Caco-2 (cell line): Measurements from ENCODE around the gene TMEFF2. TPM values are rescaled to one million over a fixed set of nuclear protein-coding genes. Genes with fewer than 3 reads are reported as not detected.

Experiments
- BruUV-seq: library from RNA; stranded (reverse); fragments of 400-500 nt; replicated peaks from 2 replicates; lab custom pipeline; 2021; lab: Mats Ljungman, UMichigan
- CTCF ChIA-PET: fragments of 300-600 bp; sonication (Branson Sonifier 250); formaldehyde crosslinking; loops from one replicate; lab custom pipeline; 2022; ENCODE audit warnings: antibody characterized with exemption; lab: Charles Lee
- POLR2A ChIA-PET: fragments of 300-600 bp; sonication (Branson Sonifier 250); formaldehyde crosslinking; loops from one replicate; lab custom pipeline; 2022; ENCODE audit warnings: antibody characterized with exemption; lab: Charles Lee
- DNase-seq, 2 experiments: peaks; one replicate each; pipeline versions ENCODE4 v3.0.0 to v3.0.0-alpha.2; 2020 to 2022
- H3K27me3 ChIP-seq: replicated peaks from 2 replicates; pipeline ENCODE4 v1.6.0; 2011; ENCODE audit warnings: low read length; ENCODE audit not compliant: control insufficient read depth, insufficient read depth
- H3K36me3 ChIP-seq: 2 replicates; pipeline ENCODE4 v1.5.1; 2011; ENCODE audit warnings: low read length; ENCODE audit not compliant: control insufficient read depth, insufficient read depth
- H3K4me1 ChIP-seq: fragments of 250-450 bp; sonication (Bioruptor Pico); 2 replicates; pipeline ENCODE4 v1.5.1; 2020; ENCODE audit warnings: mild to moderate bottlenecking
- H3K4me3 ChIP-seq: 2 replicates; pipeline ENCODE4 v1.5.1; 2011; ENCODE audit warnings: low read depth, mild to moderate bottlenecking, control low read depth, low read length
- H3K9me3 ChIP-seq: fragments of 250-450 bp; sonication (Bioruptor Pico); 2 replicates; pipeline ENCODE4 v1.5.1; 2020; ENCODE audit warnings: mild to moderate bottlenecking, moderate library complexity
- H3K27ac Mint-ChIP-seq: one replicate; pipeline ENCODE4 v1.8.0; 2022; ENCODE audit warnings: mixed read lengths; ENCODE audit not compliant: unreplicated experiment
- H3K27me3 Mint-ChIP-seq: one replicate; pipeline ENCODE4 v1.8.0; 2022; ENCODE audit warnings: mixed read lengths; ENCODE audit not compliant: insufficient read depth, unreplicated experiment
- H3K36me3 Mint-ChIP-seq: one replicate; pipeline ENCODE4 v1.8.0; 2022; ENCODE audit warnings: mild to moderate bottlenecking, mixed read lengths; ENCODE audit not compliant: insufficient read depth, unreplicated experiment
- H3K4me1 Mint-ChIP-seq: one replicate; pipeline ENCODE4 v1.8.0; 2022; ENCODE audit warnings: low read depth, mixed read lengths; ENCODE audit not compliant: unreplicated experiment
- H3K4me3 Mint-ChIP-seq: one replicate; pipeline ENCODE4 v1.8.0; 2022; ENCODE audit warnings: mild to moderate bottlenecking, moderate library complexity, mixed read lengths; ENCODE audit not compliant: unreplicated experiment
- H3K9me3 Mint-ChIP-seq: one replicate; pipeline ENCODE4 v1.8.0; 2022; ENCODE audit warnings: mixed read lengths; ENCODE audit not compliant: unreplicated experiment
- intact Hi-C: fragments of 100-400 bp; cut with micrococcal nuclease; formaldehyde crosslinking; loops from one replicate; pipeline ENCODE4 v1.10.0; 2022; ENCODE audit not compliant: unreplicated experiment
- total RNA-seq: library from RNA; stranded (reverse); gene quantifications from 2 replicates; pipeline ENCODE4 v1.2.3, GENCODE V29; 2022
- TF ChIP-seq, protein P1 (sequence below), 2 experiments: fragments of 200-600 bp in 1 of 2; IDR thresholded peaks; 1 replicate in 1 of 2; 2 replicates in 1 of 2; pipeline versions ENCODE4 v1.5.1 to v1.8.0; 2011 to 2022; ENCODE audit warnings: antibody characterized with exemption in 1 of 2, control low read depth in 1 of 2, inconsistent platforms in 1 of 2, low read depth in 1 of 2, low read length in 1 of 2, mild to moderate bottlenecking in 1 of 2, moderate library complexity in 1 of 2; ENCODE audit not compliant: insufficient read depth in 1 of 2, severe bottlenecking in 1 of 2, unreplicated experiment in 1 of 2

Gene TMEFF2
- total RNA-seq, 1 experiment from 2014 or later = not detected

GRCh38 chr2:191931329-191931728 is 263.4 kb downstream of the TMEFF2 start:
- H3K4me1 Mint-ChIP-seq = no peaks in the 10 kb centered on the region
- Histone ChIP-seq H3K9me3 (no peaks in the 10 kb centered on the region), H3K4me1 (no peaks in the 10 kb centered on the region), H3K27me3 (no peaks in the 10 kb centered on the region), H3K4me3 (no peak overlapping the region), H3K36me3 (no peaks in the 10 kb centered on the region)
- ChIA-PET POLR2A (no interaction called here), CTCF (no interaction called here)
- H3K9me3 Mint-ChIP-seq = no peaks in the 10 kb centered on the region
- no peak for DNase-seq
- H3K27me3 Mint-ChIP-seq = peaks cover 7% of the 10 kb centered on the region
- H3K27ac Mint-ChIP-seq = no peak overlapping the region
- BruUV-seq = no TSS peak
- H3K4me3 Mint-ChIP-seq = no peak overlapping the region
- TF ChIP-seq, protein P1, sequence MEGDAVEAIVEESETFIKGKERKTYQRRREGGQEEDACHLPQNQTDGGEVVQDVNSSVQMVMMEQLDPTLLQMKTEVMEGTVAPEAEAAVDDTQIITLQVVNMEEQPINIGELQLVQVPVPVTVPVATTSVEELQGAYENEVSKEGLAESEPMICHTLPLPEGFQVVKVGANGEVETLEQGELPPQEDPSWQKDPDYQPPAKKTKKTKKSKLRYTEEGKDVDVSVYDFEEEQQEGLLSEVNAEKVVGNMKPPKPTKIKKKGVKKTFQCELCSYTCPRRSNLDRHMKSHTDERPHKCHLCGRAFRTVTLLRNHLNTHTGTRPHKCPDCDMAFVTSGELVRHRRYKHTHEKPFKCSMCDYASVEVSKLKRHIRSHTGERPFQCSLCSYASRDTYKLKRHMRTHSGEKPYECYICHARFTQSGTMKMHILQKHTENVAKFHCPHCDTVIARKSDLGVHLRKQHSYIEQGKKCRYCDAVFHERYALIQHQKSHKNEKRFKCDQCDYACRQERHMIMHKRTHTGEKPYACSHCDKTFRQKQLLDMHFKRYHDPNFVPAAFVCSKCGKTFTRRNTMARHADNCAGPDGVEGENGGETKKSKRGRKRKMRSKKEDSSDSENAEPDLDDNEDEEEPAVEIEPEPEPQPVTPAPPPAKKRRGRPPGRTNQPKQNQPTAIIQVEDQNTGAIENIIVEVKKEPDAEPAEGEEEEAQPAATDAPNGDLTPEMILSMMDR (IDR thresholded peaks at IDR 0.05; ENCODE audit: insufficient read depth in 1 of 2, low read depth in 1 of 2, low read length in 1 of 2, severe bottlenecking in 1 of 2, unreplicated experiment in 1 of 2) = no peak
- intact Hi-C loops = no loop called here
- H3K36me3 Mint-ChIP-seq = no peaks in the 10 kb centered on the region

GRCh38 chr2:191930205-191930604 is 264.5 kb downstream of the TMEFF2 start:
- intact Hi-C loops = no loop called here
- Mint-ChIP-seq H3K4me1 (no peaks in the 10 kb centered on the region), H3K36me3 (no peaks in the 10 kb centered on the region), H3K4me3 (no peak overlapping the region), H3K9me3 (no peaks in the 10 kb centered on the region), H3K27ac (no peak overlapping the region), H3K27me3 (peaks cover 7% of the 10 kb centered on the region)
- CTCF ChIA-PET = no interaction called here
- Histone ChIP-seq H3K4me3 (no peak overlapping the region), H3K9me3 (no peaks in the 10 kb centered on the region), H3K27me3 (no peaks in the 10 kb centered on the region), H3K4me1 (no peaks in the 10 kb centered on the region), H3K36me3 (no peaks in the 10 kb centered on the region)
- POLR2A ChIA-PET = no interaction called here
- BruUV-seq = no TSS peak
- DNase-seq = no peak
- TF ChIP-seq, protein P1 (IDR thresholded peaks at IDR 0.05; ENCODE audit: insufficient read depth in 1 of 2, low read depth in 1 of 2, low read length in 1 of 2, severe bottlenecking in 1 of 2, unreplicated experiment in 1 of 2) = no peak

DNA sequence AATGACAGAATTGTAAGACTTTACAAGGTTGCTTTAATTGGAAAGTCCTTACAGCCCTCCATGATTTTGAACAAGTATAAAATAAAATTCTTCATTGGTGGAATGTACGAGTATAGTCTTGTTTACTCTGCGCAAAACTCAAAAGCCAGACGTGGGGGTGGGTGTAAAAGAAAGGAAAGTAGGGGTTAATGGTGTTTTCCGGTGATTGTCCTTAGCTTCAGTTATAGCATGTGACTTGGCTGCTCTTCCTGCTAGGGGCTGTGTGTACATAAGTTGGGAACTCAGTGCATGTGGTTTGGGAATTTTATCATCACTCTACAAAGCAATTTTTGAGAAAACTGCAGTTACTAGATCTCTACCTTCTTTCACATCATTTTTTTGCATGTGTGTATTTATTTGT is 265.4 kb downstream of the TMEFF2 start:
- BruUV-seq = no TSS peak
- CTCF ChIA-PET = no interaction called here
- POLR2A ChIA-PET = no interaction called here

More for the DNA sequence above, 265.4 kb downstream of the TMEFF2 start:
- TF ChIP-seq, protein P1 (IDR thresholded peaks at IDR 0.05; ENCODE audit: insufficient read depth in 1 of 2, low read depth in 1 of 2, low read length in 1 of 2, severe bottlenecking in 1 of 2, unreplicated experiment in 1 of 2) = no peak
- no peaks in the 10 kb centered on the region for H3K36me3 ChIP-seq
- no peaks in the 10 kb centered on the region for H3K9me3 Mint-ChIP-seq
- no peak overlapping the region for H3K4me3 Mint-ChIP-seq
- no peak overlapping the region for H3K27ac Mint-ChIP-seq
- intact Hi-C loops = no loop called here
- peaks cover 7% of the 10 kb centered on the region for H3K27me3 Mint-ChIP-seq
- H3K4me1 Mint-ChIP-seq = no peaks in the 10 kb centered on the region
- H3K9me3 ChIP-seq = no peaks in the 10 kb centered on the region
- H3K36me3 Mint-ChIP-seq = no peaks in the 10 kb centered on the region
- H3K27me3 ChIP-seq = no peaks in the 10 kb centered on the region
- H3K4me1 ChIP-seq = no peaks in the 10 kb centered on the region
- no peak overlapping the region for H3K4me3 ChIP-seq
- no peak for DNase-seq
